PC-3 (cell line): Measurements from ENCODE around the gene ADAM23.
"Not testable (repeated sequence)": the region's sequence is repeated elsewhere in the genome, so short reads cannot be mapped to it uniquely, and the experiment has no call there.

Experiments
- EZH2 ChIP-seq: fragments of 300-600 bp; sonication (generic); IDR thresholded peaks from one replicate; pipeline ENCODE4 v1.6.1; 2017; ENCODE audit warnings: antibody characterized with exemption, mild to moderate bottlenecking, low read length; ENCODE audit not compliant: unreplicated experiment
- TF ChIP-seq, protein P1 (sequence below): fragments of 300-600 bp; sonication (generic); conservative IDR thresholded peaks from 2 replicates; pipeline ENCODE4 v1.5.1; 2017; ENCODE audit warnings: antibody characterized with exemption, low read depth, mild to moderate bottlenecking, low read length

DNA sequence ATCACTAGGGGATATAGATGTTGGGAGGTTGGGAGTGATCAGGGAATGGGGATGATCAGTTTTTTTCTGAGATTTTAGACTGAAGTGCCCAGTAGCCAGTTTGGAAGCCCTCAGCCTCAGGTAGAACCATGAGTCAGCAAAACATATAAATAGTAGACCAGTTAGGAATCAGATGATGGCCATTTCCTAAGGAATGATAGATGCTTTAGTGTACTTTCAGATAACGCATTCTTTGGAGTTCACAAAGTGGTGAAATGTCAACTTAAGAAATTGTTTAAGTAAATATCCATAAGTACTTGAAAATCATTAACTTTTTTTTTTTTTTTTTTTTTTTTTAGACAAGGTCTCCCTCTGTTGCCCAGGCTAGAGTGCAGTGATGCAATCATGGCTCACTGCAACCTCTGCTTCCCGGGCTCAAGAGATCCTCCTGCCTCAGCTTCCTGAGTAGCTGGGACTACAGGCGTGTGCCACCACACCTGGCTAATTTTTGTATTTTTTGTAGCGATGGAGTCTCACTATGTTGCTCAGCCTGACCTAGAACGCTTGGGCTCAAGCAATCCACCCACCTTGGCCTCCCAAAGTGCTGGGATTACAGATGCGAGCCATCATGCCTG, 40.3 kb upstream of the ADAM23 start:
- TF ChIP-seq, protein P1, sequence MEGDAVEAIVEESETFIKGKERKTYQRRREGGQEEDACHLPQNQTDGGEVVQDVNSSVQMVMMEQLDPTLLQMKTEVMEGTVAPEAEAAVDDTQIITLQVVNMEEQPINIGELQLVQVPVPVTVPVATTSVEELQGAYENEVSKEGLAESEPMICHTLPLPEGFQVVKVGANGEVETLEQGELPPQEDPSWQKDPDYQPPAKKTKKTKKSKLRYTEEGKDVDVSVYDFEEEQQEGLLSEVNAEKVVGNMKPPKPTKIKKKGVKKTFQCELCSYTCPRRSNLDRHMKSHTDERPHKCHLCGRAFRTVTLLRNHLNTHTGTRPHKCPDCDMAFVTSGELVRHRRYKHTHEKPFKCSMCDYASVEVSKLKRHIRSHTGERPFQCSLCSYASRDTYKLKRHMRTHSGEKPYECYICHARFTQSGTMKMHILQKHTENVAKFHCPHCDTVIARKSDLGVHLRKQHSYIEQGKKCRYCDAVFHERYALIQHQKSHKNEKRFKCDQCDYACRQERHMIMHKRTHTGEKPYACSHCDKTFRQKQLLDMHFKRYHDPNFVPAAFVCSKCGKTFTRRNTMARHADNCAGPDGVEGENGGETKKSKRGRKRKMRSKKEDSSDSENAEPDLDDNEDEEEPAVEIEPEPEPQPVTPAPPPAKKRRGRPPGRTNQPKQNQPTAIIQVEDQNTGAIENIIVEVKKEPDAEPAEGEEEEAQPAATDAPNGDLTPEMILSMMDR = not testable (repeated sequence)
- TF ChIP-seq EZH2 = not testable (repeated sequence)
